ENCODE results near the gene TP53AIP1. TPM values are rescaled to one million over a fixed set of nuclear protein-coding genes. Genes with fewer than 3 reads are reported as not detected.
A peak's percentile ranks its signal among the peaks of the same experiment; 100 is the strongest.

Gene TP53AIP1
- total RNA-seq, 1 experiment from 2014 or later = not detected

DNA sequence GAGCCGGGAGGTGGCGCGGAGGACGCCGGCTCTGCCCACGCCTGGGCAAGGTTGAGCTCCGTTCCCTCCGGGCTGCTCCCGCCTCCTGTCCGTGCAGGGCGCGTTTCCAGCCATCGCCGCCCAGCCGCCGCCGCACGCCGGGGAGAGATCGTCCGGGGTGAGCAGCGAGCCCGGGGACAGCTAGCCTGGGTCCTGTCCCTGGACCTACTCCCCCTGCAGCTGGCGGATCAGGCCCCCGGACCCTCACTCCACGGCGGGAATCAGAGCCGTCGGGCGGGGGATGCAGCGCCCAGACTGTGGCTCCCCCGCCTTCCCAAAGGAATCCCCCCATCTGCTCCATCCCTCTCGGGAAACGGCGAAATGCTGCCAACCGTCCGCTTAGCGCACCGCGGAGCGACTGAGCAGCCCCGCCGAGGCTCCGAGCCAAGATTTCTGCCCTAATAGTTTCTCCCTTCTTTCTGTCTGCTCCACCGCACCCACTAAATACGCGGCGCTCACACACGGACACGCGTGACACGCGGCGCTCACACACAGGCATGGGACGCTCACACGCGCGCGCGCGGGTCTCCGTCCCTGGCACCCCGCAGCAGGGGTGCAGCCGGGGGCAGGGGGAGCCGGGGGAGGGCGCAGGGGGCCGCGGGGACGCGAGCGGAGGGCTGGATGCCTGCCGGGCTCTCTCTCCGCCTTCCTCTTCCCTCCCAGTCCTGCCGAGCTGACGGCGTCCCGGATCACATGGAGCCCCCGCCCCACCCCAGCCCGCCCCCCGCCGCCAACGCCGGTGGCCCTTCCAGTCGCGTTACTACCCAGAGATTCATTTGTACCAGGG is 51.9 kb downstream of the TP53AIP1 start, which contains the start of gene KCNJ5:
KCNJ5 (plus strand) TSS at position 814 of the 826 bp plus-strand sequence. CDS start 19,918 bp downstream, outside the sequence.
- H3K27ac ChIP-seq (ENCODE audit: insufficient read length, low read depth, low read length) = no peak within 1 kb of the TSS
- no peak within 1 kb of the TSS for H2BK5ac ChIP-seq (ENCODE audit: insufficient read length, low read length)
- no peak within 1 kb of the TSS for H3K23ac ChIP-seq (ENCODE audit: insufficient read length, low read depth, low read length)
- H3K9me3 ChIP-seq (ENCODE audit: control insufficient read depth, low read depth, low read length) = no peaks in the 10 kb centered on the region
- H3K9me3 Mint-ChIP-seq = no peaks in the 10 kb centered on the region; a peak in 1 of 5 replicates
- H2BK20ac ChIP-seq (ENCODE audit: low read depth, low read length, poor library complexity, severe bottlenecking) = no peak within 1 kb of the TSS
- H2BK120ac ChIP-seq (ENCODE audit: low read depth, low read length, poor library complexity, severe bottlenecking) = no peak within 1 kb of the TSS
- H3K4me1 ChIP-seq (ENCODE audit: insufficient read depth, low read length) = no peaks in the 10 kb centered on the region
- no peak within 1 kb of the TSS for H3K27ac Mint-ChIP-seq
- no peak within 1 kb of the TSS for H2BK15ac ChIP-seq (ENCODE audit: low read depth, low read length)
- no peak within 1 kb of the TSS for H4K91ac ChIP-seq (ENCODE audit: insufficient read length, low read depth, low read length)
- H3K79me1 ChIP-seq (ENCODE audit: insufficient read depth, low read depth, low read length, poor library complexity, severe bottlenecking) = no peaks in the 10 kb centered on the region
- WGBS (ENCODE audit: extremely low coverage, insufficient read length, low lambda C conversion rate) = no CpG with 5 or more reads among the region's 85 CpGs
- peaks cover 8% of the 10 kb centered on the region for H3K23me2 ChIP-seq (ENCODE audit: insufficient read length, low read depth, low read length, poor library complexity, severe bottlenecking)
- no peak within 1 kb of the TSS for H3T11ph ChIP-seq (ENCODE audit: low read length)
- peak within 1 kb of the TSS; percentile 74 to 89 for H3K4me3 Mint-ChIP-seq
- H3K56ac ChIP-seq (ENCODE audit: insufficient read length, low read depth, low read length) = no peak within 1 kb of the TSS
- H3K36me3 Mint-ChIP-seq (ENCODE audit: insufficient read depth in 1 of 3, low read depth in 3 of 3) = no peaks in the 10 kb centered on the region
- no peaks in the 10 kb centered on the region for H3K79me2 ChIP-seq (ENCODE audit: insufficient read depth, low read length)
- DNase-seq = no peak
- no peak within 1 kb of the TSS for H3K14ac ChIP-seq (ENCODE audit: insufficient read depth, low read length)
- peaks cover 55% of the 10 kb centered on the region for H3K27me3 ChIP-seq (ENCODE audit: insufficient read depth, low read length)
- H3K18ac ChIP-seq (ENCODE audit: insufficient read length, low read depth, low read length) = no peak within 1 kb of the TSS
- H2AFZ ChIP-seq (ENCODE audit: low read length) = no peak within 1 kb of the TSS
- H4K5ac ChIP-seq (ENCODE audit: insufficient read length, low read depth, low read length) = no peak within 1 kb of the TSS
- H2BK12ac ChIP-seq (ENCODE audit: insufficient read length, low read depth, low read length) = no peak within 1 kb of the TSS
- H3K4ac ChIP-seq (ENCODE audit: low read depth, low read length) = no peak within 1 kb of the TSS
- H3K4me2 ChIP-seq (ENCODE audit: insufficient read depth, insufficient read length, low read length) = peak within 1 kb of the TSS; percentile 44
- H3K9ac ChIP-seq (ENCODE audit: extremely low read depth, insufficient read length, low read length) = no peak within 1 kb of the TSS
- TF ChIP-seq, protein P1, sequence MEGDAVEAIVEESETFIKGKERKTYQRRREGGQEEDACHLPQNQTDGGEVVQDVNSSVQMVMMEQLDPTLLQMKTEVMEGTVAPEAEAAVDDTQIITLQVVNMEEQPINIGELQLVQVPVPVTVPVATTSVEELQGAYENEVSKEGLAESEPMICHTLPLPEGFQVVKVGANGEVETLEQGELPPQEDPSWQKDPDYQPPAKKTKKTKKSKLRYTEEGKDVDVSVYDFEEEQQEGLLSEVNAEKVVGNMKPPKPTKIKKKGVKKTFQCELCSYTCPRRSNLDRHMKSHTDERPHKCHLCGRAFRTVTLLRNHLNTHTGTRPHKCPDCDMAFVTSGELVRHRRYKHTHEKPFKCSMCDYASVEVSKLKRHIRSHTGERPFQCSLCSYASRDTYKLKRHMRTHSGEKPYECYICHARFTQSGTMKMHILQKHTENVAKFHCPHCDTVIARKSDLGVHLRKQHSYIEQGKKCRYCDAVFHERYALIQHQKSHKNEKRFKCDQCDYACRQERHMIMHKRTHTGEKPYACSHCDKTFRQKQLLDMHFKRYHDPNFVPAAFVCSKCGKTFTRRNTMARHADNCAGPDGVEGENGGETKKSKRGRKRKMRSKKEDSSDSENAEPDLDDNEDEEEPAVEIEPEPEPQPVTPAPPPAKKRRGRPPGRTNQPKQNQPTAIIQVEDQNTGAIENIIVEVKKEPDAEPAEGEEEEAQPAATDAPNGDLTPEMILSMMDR (conservative IDR thresholded peaks at IDR 0.05) = no peak
- no peak within 1 kb of the TSS for H4K8ac ChIP-seq (replicated peaks; ENCODE audit: insufficient read length, low read depth, low read length)
- H2AK5ac ChIP-seq (ENCODE audit: insufficient read length, low read length) = no peak within 1 kb of the TSS
- H3K27me3 Mint-ChIP-seq (ENCODE audit: low read depth) = peaks cover 97% of the 10 kb centered on the region
- H3K4me1 Mint-ChIP-seq = peaks cover 27 to 36% of the 10 kb centered on the region in 2 experiments
- no peaks in the 10 kb centered on the region for H4K20me1 ChIP-seq (ENCODE audit: control insufficient read depth, insufficient read depth, insufficient read length)
